A549 (cell line): ENCODE results near the gene LMTK2. TPM values are rescaled to one million over a fixed set of nuclear protein-coding genes. Genes with fewer than 3 reads are reported as not detected.

ENCODE experiments used
- ATAC-seq, 2 experiments: fragments of 200-7000 bp in 1 of 2; fragments of >200 bp in 1 of 2; cut with Nextera tagmentation in 1 of 2; cut with Tn5 transposase in 1 of 2; 3 replicates each; pipeline versions ENCODE4 v1.8.0 to v1.9.1; 2018 to 2020; ENCODE audit warnings: mild to moderate bottlenecking in 1 of 2, moderate library complexity in 1 of 2
- CTCF ChIA-PET: fragments of 300-600 bp; sonication (Branson Sonifier 250); formaldehyde crosslinking; extraction: SDS; loops from one replicate; lab custom pipeline; 2021; ENCODE audit warnings: antibody characterized with exemption, inconsistent platforms; lab: Yijun Ruan, JAX
- POLR2A ChIA-PET: fragments of 350-600 bp; formaldehyde crosslinking; extraction: SDS; loops from one replicate; lab custom pipeline; 2021; ENCODE audit warnings: antibody characterized with exemption, inconsistent platforms; lab: Yijun Ruan, JAX
- DNase-seq, 2 experiments: peaks; one replicate each; pipeline versions ENCODE4 v3.0.0 to v3.0.0-alpha.2; 2011 to 2016; ENCODE audit warnings: low read depth in 1 of 2, low spot score in 1 of 2
- FAIRE-seq: peaks from 2 replicates; lab custom pipeline; 2011; peaks lifted over from hg19 to GRCh38; lab: Jason Lieb, UNC
- H3K27ac ChIP-seq, 2 experiments: fragments of >200 bp; sonication (Bioruptor Twin); formaldehyde crosslinking; 3 replicates each; pipeline ENCODE4 v1.5.1; 2016 to 2017
- H3K4me1 ChIP-seq: fragments of >200 bp; sonication (Bioruptor Twin); formaldehyde crosslinking; 3 replicates; pipeline ENCODE4 v1.6.1; 2016
- H3K4me2 ChIP-seq: fragments of >200 bp; sonication (Bioruptor Twin); formaldehyde crosslinking; 3 replicates; pipeline ENCODE4 v1.6.1; 2016
- H3K4me3 ChIP-seq: fragments of >200 bp; sonication (Bioruptor Twin); formaldehyde crosslinking; 3 replicates; pipeline ENCODE4 v1.5.1; 2016
- H3K9me3 ChIP-seq: fragments of >200 bp; sonication (Bioruptor Twin); formaldehyde crosslinking; 3 replicates; pipeline ENCODE4 v1.6.1; 2016
- CBX8 ChIP-seq: fragments of 200-600 bp; sonication (generic); IDR thresholded peaks from 2 replicates; pipeline ENCODE4 v1.6.1; 2016
- CEBPB ChIP-seq, 2 experiments: fragments of >200 bp in 1 of 2; sonication (Bioruptor Twin) in 1 of 2; formaldehyde crosslinking in 1 of 2; IDR thresholded peaks; 2 replicates each; pipeline ENCODE4 v1.6.1; 2012 to 2016
- CHD4 ChIP-seq: fragments of 200-600 bp; sonication (generic); IDR thresholded peaks from 2 replicates; pipeline ENCODE4 v1.6.1; 2016; ENCODE audit warnings: antibody characterized with exemption, mild to moderate bottlenecking, borderline replicate concordance
- EHF ChIP-seq: fragments of 250-450 bp; sonication (Bioruptor Pico); IDR thresholded peaks from 2 replicates; pipeline ENCODE4 v1.5.0; 2020; ENCODE audit warnings: mild to moderate bottlenecking
- EHMT2 ChIP-seq: fragments of 200-600 bp; sonication (generic); IDR thresholded peaks from 2 replicates; pipeline ENCODE4 v1.6.1; 2016; ENCODE audit warnings: antibody characterized with exemption, low read depth, mild to moderate bottlenecking, moderate library complexity
- FOSL2 ChIP-seq, 2 experiments: fragments of 450-650 bp in 1 of 2; fragments of >200 bp in 1 of 2; sonication (Bioruptor Twin) in 1 of 2; formaldehyde crosslinking; IDR thresholded peaks; 2 replicates each; pipeline versions ENCODE4 v1.5.0 to v1.6.1; 2016 to 2020; ENCODE audit warnings: mild to moderate bottlenecking in 1 of 2, moderate library complexity in 1 of 2
- FOXS1 ChIP-seq: fragments of 250-450 bp; sonication (Bioruptor Pico); IDR thresholded peaks from 2 replicates; pipeline ENCODE4 v1.5.0; 2020; ENCODE audit warnings: mild to moderate bottlenecking, moderate library complexity
- GATA3 ChIP-seq: IDR thresholded peaks from 2 replicates; pipeline ENCODE4 v1.6.1; 2012; ENCODE audit warnings: borderline replicate concordance
- HDAC2 ChIP-seq: fragments of 200-600 bp; sonication (generic); IDR thresholded peaks from 2 replicates; pipeline ENCODE4 v1.6.1; 2016
- HEYL ChIP-seq: fragments of 250-450 bp; sonication (Bioruptor Pico); IDR thresholded peaks from 2 replicates; pipeline ENCODE4 v1.8.0; 2021; ENCODE audit warnings: mild to moderate bottlenecking, moderate library complexity
- KDM1A ChIP-seq: fragments of 200-600 bp; sonication (generic); IDR thresholded peaks from 2 replicates; pipeline ENCODE4 v1.6.1; 2016; ENCODE audit warnings: low read depth, mild to moderate bottlenecking
- MAFK ChIP-seq: fragments of 450-650 bp; IDR thresholded peaks from 2 replicates; pipeline ENCODE4 v1.6.1; 2014; ENCODE audit not compliant: partially characterized antibody
- MAZ ChIP-seq: fragments of 150-350 bp; IDR thresholded peaks from 2 replicates; pipeline ENCODE4 v1.6.1; 2014; ENCODE audit warnings: antibody characterized with exemption, low read depth, low read length, borderline replicate concordance
- POLR2A ChIP-seq: IDR thresholded peaks from 2 replicates; pipeline ENCODE4 v1.6.1; 2012; ENCODE audit warnings: mild to moderate bottlenecking, low read length
- RARB ChIP-seq: fragments of 250-450 bp; sonication (Bioruptor Pico); IDR thresholded peaks from 2 replicates; pipeline ENCODE4 v1.8.0; 2021; ENCODE audit warnings: mild to moderate bottlenecking, moderate library complexity
- RNF2 ChIP-seq: fragments of 200-600 bp; sonication (generic); IDR thresholded peaks from 2 replicates; pipeline ENCODE4 v1.6.1; 2016; ENCODE audit warnings: low read depth, mild to moderate bottlenecking, antibody characterized with exemption, moderate library complexity, borderline replicate concordance
- TP53 ChIP-seq: fragments of 250-450 bp; sonication (Bioruptor Pico); IDR thresholded peaks from 2 replicates; pipeline ENCODE4 v1.5.0; 2021; ENCODE audit warnings: mild to moderate bottlenecking, moderate library complexity
- ZC3H11A ChIP-seq: fragments of 450-650 bp; IDR thresholded peaks from 2 replicates; pipeline ENCODE4 v1.6.1; 2014; ENCODE audit warnings: antibody characterized with exemption, mild to moderate bottlenecking
- WGBS: methylation state at CpG from one replicate; pipeline ENCODE4 v1.1.6; 2017; ENCODE audit errors: missing lambda C conversion rate; 5-methylcytosine and 5-hydroxymethylcytosine counted together
- polyA plus RNA-seq, 4 experiments: library from polyadenylated mRNA; depleted of rRNA in 3 of 4; stranded (reverse); fragments of >200 nt; fragmentation: RNase III in 1 of 4; extraction: RNeasy Plus Mini Kit Qiagen cat#74134 plus additional on column Dnase treatment in 1 of 4; gene quantifications; 2 replicates in 3 of 4; 3 replicates in 1 of 4; pipeline ENCODE4 v1.2.3, GENCODE V29; 2011 to 2017
- TF ChIP-seq, protein P1 (sequence below): IDR thresholded peaks from 2 replicates; pipeline ENCODE4 v1.6.1; 2012
- TF ChIP-seq, protein P2 (sequence below): fragments of >200 bp; sonication (Bioruptor Twin); formaldehyde crosslinking; IDR thresholded peaks from 2 replicates; pipeline ENCODE4 v1.6.1; 2016
- TF ChIP-seq, protein P3 (sequence below): fragments of >200 bp; sonication (Bioruptor Twin); formaldehyde crosslinking; IDR thresholded peaks from 3 replicates; pipeline ENCODE4 v1.5.1; 2016
- TF ChIP-seq, protein P4 (sequence below): fragments of 250-450 bp; sonication (Bioruptor Pico); IDR thresholded peaks from 2 replicates; pipeline ENCODE4 v1.5.0; 2021; ENCODE audit warnings: mild to moderate bottlenecking, moderate library complexity, borderline replicate concordance
- TF ChIP-seq, protein P5 (sequence below): fragments of 250-450 bp; sonication (Bioruptor Pico); IDR thresholded peaks from 2 replicates; pipeline ENCODE4 v1.5.0; 2020; ENCODE audit warnings: low read depth, mild to moderate bottlenecking, moderate library complexity

Gene LMTK2
- polyA plus RNA-seq, 2 of the 4 experiments (the other 2 are of a cell fraction) = 7.9 to 13.0 TPM

DNA sequence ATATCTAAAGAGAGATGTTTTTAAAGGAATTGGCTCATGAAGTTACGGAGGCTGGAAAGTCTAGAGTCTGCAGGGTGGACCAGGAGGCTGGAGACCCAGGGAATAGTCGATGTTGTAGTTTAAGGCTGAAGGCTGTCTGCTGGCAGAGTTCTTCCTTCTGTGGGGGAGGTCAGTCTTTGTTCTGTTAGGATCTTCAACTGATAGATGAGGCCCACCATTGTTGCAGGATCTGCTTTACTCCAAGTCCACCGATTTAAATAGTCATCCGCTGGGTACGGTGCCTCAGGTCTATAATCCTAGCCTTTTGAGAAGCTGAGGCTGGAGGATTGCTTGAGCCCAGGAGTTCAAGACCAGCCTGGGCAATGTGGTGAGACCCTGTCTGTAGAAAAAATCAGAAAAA lies 50.0 kb downstream of the LMTK2 start:
- Histone ChIP-seq H3K4me2 (no peak overlapping the region), H3K27ac (no peak overlapping the region), H3K4me3 (no peak overlapping the region), H3K9me3 (no peaks in the 10 kb centered on the region), H3K4me1 (no peaks in the 10 kb centered on the region)
- DNase-seq (no peak), FAIRE-seq (no peak), ATAC-seq (no peak)
- WGBS = 96% methylated on average over 5 of the region's 5 CpGs
- TF ChIP-seq CBX8 = no peak
- TF ChIP-seq CEBPB (IDR thresholded peaks at IDR 0.05) = no peak
- TF ChIP-seq, protein P1, sequence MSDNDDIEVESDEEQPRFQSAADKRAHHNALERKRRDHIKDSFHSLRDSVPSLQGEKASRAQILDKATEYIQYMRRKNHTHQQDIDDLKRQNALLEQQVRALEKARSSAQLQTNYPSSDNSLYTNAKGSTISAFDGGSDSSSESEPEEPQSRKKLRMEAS = no peak
- no peak for TF ChIP-seq CHD4
- no peak for TF ChIP-seq HDAC2
- no peak for TF ChIP-seq ZC3H11A
- no peak for TF ChIP-seq EHF (CRISPR knock-in tag)
- no peak for TF ChIP-seq RARB (CRISPR knock-in tag)
- TF ChIP-seq GATA3 = no peak
- TF ChIP-seq POLR2A = no peak
- no peak for TF ChIP-seq TP53
- TF ChIP-seq, protein P2, sequence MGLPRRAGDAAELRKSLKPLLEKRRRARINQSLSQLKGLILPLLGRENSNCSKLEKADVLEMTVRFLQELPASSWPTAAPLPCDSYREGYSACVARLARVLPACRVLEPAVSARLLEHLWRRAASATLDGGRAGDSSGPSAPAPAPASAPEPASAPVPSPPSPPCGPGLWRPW = no peak
- TF ChIP-seq, protein P3, sequence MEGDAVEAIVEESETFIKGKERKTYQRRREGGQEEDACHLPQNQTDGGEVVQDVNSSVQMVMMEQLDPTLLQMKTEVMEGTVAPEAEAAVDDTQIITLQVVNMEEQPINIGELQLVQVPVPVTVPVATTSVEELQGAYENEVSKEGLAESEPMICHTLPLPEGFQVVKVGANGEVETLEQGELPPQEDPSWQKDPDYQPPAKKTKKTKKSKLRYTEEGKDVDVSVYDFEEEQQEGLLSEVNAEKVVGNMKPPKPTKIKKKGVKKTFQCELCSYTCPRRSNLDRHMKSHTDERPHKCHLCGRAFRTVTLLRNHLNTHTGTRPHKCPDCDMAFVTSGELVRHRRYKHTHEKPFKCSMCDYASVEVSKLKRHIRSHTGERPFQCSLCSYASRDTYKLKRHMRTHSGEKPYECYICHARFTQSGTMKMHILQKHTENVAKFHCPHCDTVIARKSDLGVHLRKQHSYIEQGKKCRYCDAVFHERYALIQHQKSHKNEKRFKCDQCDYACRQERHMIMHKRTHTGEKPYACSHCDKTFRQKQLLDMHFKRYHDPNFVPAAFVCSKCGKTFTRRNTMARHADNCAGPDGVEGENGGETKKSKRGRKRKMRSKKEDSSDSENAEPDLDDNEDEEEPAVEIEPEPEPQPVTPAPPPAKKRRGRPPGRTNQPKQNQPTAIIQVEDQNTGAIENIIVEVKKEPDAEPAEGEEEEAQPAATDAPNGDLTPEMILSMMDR = no peak
- no peak for TF ChIP-seq FOSL2 (IDR thresholded peaks at IDR 0.05)
- TF ChIP-seq FOSL2 (CRISPR knock-in tag; IDR thresholded peaks at IDR 0.05) = no peak
- no peak for TF ChIP-seq HEYL (CRISPR knock-in tag)
- TF ChIP-seq, protein P4, sequence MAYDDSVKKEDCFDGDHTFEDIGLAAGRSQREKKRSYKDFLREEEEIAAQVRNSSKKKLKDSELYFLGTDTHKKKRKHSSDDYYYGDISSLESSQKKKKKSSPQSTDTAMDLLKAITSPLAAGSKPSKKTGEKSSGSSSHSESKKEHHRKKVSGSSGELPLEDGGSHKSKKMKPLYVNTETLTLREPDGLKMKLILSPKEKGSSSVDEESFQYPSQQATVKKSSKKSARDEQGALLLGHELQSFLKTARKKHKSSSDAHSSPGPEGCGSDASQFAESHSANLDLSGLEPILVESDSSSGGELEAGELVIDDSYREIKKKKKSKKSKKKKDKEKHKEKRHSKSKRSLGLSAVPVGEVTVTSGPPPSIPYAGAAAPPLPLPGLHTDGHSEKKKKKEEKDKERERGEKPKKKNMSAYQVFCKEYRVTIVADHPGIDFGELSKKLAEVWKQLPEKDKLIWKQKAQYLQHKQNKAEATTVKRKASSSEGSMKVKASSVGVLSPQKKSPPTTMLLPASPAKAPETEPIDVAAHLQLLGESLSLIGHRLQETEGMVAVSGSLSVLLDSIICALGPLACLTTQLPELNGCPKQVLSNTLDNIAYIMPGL (CRISPR knock-in tag) = no peak
- TF ChIP-seq, protein P5, sequence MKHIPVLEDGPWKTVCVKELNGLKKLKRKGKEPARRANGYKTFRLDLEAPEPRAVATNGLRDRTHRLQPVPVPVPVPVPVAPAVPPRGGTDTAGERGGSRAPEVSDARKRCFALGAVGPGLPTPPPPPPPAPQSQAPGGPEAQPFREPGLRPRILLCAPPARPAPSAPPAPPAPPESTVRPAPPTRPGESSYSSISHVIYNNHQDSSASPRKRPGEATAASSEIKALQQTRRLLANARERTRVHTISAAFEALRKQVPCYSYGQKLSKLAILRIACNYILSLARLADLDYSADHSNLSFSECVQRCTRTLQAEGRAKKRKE (CRISPR knock-in tag) = no peak
- TF ChIP-seq MAFK = no peak
- TF ChIP-seq FOXS1 (CRISPR knock-in tag) = no peak
- ChIA-PET POLR2A (no interaction called here), CTCF (interaction anchor here (0.6 to 2.1 kb wide), 5 partner anchors 9 to 140 kb away, joined by 3 to 12 read pairs (median 4); partner anchors contain the start of gene LMTK2)

DNA sequence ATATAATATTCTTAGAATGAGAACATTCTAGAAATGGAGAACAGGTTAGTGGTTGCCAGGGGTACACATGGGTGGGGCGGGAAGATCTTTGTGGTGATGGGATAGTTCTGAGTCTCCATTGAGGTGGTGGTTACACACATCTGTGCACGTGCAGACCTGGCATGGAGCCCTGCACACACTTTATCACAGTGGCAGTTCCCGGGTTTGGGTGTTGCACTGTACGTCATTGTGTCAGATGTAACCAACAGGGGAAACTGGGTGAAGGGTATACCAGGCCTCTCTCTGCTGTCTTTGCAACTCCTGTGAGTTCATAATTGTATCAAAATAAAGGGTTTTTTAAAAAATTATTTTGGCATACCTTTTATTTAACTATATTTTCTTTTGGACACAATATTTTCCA lies 51.1 kb downstream of the LMTK2 start:
- Histone ChIP-seq H3K27ac (no peak overlapping the region), H3K4me2 (no peak overlapping the region)
- CTCF ChIA-PET = interaction anchor here (24.1 kb wide), 1 partner anchor 139 kb away, joined by 493 read pairs; no protein-coding TSS in a partner anchor
- no peak for DNase-seq
- TF ChIP-seq RNF2 (no peak), POLR2A (no peak), TP53 (no peak), FOSL2 (IDR thresholded peaks at IDR 0.05) (no peak), FOSL2 (CRISPR knock-in tag; IDR thresholded peaks at IDR 0.05) (no peak), EHMT2 (no peak), HEYL (CRISPR knock-in tag) (no peak), MAZ (no peak), KDM1A (no peak)
- TF ChIP-seq, all 56 proteins: peak for 0
- Histone ChIP-seq H3K9me3 (no peaks in the 10 kb centered on the region), H3K4me3 (no peak overlapping the region), H3K4me1 (no peaks in the 10 kb centered on the region)
- ATAC-seq (no peak), FAIRE-seq (no peak)
- POLR2A ChIA-PET = no interaction called here
- 88% methylated on average over 4 of the region's 4 CpGs for WGBS
